MG63 (cell line): ENCODE data around the gene GLO1. TPM values are rescaled to one million over a fixed set of nuclear protein-coding genes. Genes with fewer than 3 reads are reported as not detected.
A peak's percentile ranks its signal among the peaks of the same experiment; 100 is the strongest.

ENCODE experiments used
- DNase-seq: peaks from one replicate; pipeline ENCODE4 v3.0.0-alpha.2; 2020
- H3K27me3 ChIP-seq: fragments of 250-450 bp; sonication (Bioruptor Pico); 2 replicates; pipeline ENCODE4 v1.5.1; 2020; ENCODE audit warnings: mild to moderate bottlenecking, moderate library complexity
- H3K36me3 ChIP-seq: fragments of 250-450 bp; sonication (Bioruptor Pico); 2 replicates; pipeline ENCODE4 v1.5.1; 2020; ENCODE audit warnings: mild to moderate bottlenecking, moderate library complexity
- H3K4me3 ChIP-seq: fragments of 250-450 bp; sonication (Bioruptor Pico); 2 replicates; pipeline ENCODE4 v1.5.1; 2020; ENCODE audit warnings: mild to moderate bottlenecking, moderate library complexity
- H3K9me3 ChIP-seq: fragments of 250-450 bp; sonication (Bioruptor Pico); 2 replicates; pipeline ENCODE4 v1.5.1; 2020; ENCODE audit warnings: mild to moderate bottlenecking, moderate library complexity
- total RNA-seq: library from RNA; depleted of rRNA; stranded (reverse); fragments of >200 nt; shearing (Covaris generic); gene quantifications from 2 replicates; pipeline ENCODE4 v1.2.3, GENCODE V29; 2014; ENCODE audit warnings: low replicate concordance

GLO1 gene
- total RNA-seq, 1 experiment from 2014 or later: 1,483 TPM

DNA sequence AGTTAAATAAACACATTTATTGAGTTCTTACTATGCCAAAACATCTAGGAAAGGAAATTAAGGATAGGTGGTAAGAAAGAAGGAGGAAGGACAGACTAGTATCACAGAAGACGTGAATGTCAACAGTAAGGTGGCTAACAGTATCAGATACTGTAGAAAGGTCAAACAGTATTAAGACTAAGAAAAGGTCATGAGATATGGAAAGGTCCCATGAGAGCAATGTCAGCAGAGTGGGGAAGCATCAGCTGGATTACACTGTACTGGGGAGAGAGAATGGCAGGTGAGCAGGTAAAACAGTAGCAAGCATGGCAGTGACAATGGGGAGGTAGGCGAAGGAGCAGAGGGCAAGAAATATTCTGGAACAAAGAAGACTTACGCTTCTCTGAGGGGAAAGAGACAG is 18.0 kb downstream of the GLO1 start:
- Histone ChIP-seq H3K4me3 (no peak overlapping the region), H3K27me3 (no peaks in the 10 kb centered on the region), H3K36me3 (peaks cover 91% of the 10 kb centered on the region), H3K9me3 (no peaks in the 10 kb centered on the region)
- no peak for DNase-seq

DNA sequence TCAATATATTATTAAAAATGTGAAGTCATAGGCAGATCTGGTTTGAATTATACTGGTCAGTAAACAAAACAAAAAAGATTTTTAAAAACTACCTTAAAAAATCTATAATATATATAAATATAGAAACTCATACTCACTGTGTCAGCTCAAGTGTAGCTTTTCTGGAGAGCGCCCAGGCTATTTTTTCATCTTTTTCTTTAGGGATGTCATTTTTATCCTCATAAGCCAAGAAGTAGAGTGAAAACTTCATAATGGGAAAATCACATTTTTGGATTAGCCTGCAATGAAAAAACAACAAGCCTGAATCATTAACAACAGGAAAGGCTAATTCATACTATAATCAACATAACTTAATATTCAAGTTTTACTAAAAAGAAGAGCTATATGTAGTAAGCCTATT is 18.7 kb downstream of the GLO1 start:
- Histone ChIP-seq H3K9me3 (no peaks in the 10 kb centered on the region), H3K27me3 (no peaks in the 10 kb centered on the region), H3K4me3 (no peak overlapping the region), H3K36me3 (peaks cover 97% of the 10 kb centered on the region)
- no peak for DNase-seq

DNA sequence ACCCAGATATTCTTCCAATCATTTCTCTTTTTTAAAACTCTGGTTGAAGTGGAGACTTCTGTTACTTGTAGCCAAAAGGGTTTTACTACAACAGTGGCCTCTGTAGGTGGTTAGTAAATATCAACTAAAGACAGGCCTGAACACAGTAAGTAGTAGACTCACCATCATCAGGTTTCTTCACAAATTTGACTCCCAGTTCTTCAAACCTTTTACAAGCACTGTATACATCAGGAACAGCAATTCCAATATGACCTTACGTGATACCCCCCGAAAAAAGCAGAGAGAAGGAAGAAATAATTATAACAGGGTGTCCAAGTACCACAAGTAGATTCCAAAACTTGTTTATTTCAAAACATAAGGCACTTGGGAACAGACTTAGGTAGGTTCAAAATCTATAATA is 21.1 kb downstream of the GLO1 start:
- Histone ChIP-seq H3K27me3 (no peaks in the 10 kb centered on the region), H3K4me3 (no peak overlapping the region), H3K36me3 (peaks cover 100% of the 10 kb centered on the region), H3K9me3 (no peaks in the 10 kb centered on the region)
- no peak for DNase-seq

DNA sequence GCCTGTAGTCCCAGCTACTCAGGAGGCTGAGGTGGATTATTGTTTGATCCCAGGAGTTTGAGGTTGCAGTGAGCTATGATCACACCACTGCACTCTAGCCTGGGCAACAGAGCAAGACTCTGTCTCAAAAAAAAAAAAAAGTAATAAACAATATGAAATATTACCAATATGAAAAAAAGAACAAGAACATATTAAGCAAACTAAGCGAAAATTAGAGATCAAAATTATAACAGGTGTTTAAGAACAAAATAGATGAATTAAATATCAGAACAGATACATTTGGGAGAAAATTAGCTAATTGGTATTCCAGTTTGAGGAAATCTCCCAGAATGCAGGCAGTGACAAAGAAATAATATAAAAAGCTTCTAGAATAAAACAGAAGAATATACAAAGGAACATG is 23.3 kb downstream of the GLO1 start:
- H3K4me3 ChIP-seq: no peak overlapping the region
- no peaks in the 10 kb centered on the region for H3K9me3 ChIP-seq
- H3K27me3 ChIP-seq: no peaks in the 10 kb centered on the region
- no peak for DNase-seq
- H3K36me3 ChIP-seq: peaks cover 100% of the 10 kb centered on the region

DNA sequence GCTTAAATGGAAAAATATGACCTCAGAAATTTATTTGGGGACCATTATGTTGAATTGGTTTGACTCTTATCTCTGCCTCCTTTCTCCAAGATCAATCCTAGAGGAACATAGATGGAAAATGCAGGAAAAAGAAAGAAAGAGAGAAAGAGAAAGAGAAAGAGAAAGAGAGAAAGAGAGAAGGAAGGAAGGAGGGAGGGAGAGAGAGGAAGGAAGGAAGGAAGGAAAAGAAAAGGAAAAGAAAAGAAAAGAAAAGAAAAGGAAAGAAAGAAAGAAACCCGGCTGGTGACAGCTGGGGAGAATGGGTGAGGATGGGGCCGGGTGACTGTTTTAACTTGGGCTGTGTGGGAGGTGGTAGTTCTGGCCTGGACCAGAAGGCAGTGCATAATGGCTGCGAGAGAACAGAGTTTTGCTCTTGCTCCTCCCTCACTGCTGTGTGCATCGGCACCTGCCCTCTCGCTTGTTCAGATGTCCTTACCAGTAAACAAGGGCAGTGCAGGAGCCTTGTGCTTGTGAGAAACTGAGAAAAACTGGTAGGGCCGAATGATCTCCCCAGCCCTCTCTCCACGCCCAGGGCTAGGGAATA is 24.7 kb downstream of the GLO1 start:
- H3K4me3 ChIP-seq: no peak overlapping the region
- DNase-seq: no peak
- H3K9me3 ChIP-seq: no peaks in the 10 kb centered on the region
- H3K27me3 ChIP-seq: no peaks in the 10 kb centered on the region
- peaks cover 87% of the 10 kb centered on the region for H3K36me3 ChIP-seq

DNA sequence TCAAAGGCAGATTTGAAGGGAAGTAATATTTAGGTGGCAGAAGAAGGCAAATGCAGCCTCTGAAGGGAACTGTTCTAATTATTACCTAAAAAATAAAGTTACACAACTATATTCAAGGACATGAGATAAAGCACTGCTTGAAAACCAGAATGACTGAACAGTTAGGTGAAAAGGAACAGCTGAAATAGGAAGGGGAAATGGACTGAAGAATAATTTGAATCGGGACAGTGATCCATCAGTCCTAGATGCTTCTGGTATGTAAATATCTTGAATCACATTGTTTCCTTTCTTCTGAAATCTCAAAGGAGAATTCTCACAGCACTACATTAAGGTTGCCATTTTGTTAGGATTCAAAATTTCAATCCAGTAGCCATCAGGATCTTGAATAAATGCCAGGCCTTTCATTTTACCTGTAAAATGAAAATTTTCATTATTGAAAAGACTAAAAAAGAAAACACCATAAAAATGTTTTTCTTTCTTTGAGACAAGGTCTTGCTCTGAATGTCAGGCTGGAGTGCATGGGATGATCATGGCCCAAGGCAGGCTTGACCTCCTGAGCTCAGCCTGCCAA is 25.9 kb downstream of the GLO1 start:
- DNase-seq: no peak

DNA sequence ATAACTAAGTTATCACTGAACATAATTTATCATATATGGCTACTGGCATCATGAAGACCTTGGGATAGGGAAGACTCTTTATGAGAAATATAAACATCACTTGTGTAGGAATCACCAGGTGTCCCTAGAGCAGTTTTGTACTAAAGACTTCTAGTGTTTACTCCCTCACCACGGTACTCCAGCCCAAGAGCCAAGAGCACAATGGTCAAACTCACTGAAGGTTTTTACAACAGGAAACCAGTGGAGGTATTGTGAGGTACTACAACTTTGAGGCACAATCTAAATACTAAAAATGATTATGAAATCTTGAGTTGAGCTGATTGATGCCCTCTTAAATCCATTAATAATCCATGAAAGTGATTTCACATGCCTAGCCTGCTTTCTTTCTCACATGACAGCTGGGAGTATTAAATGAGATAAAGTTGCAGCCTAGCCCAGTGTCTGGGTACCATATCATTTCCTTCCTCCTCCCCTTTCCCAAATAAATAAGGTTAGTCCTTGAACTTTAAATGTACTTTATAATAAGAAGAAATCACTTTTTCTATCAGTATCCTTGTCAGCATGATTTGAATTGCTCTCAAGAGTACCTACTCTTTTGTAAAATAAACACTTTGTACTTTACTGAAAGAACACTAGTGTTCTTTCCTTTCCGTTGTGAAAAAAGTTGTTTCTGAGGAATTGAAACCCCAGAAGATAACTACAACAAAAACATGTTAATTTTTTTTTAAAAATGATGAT is 26.5 kb downstream of the GLO1 start:
- DNase-seq: no peak
- Histone ChIP-seq H3K4me3 (no peak overlapping the region), H3K36me3 (peaks cover 68% of the 10 kb centered on the region), H3K9me3 (no peaks in the 10 kb centered on the region), H3K27me3 (no peaks in the 10 kb centered on the region)

More for the DNA sequence above, 25.9 kb downstream of the GLO1 start:
- Histone ChIP-seq H3K27me3 (no peaks in the 10 kb centered on the region), H3K9me3 (no peaks in the 10 kb centered on the region), H3K36me3 (peaks cover 74% of the 10 kb centered on the region), H3K4me3 (no peak overlapping the region)

DNA sequence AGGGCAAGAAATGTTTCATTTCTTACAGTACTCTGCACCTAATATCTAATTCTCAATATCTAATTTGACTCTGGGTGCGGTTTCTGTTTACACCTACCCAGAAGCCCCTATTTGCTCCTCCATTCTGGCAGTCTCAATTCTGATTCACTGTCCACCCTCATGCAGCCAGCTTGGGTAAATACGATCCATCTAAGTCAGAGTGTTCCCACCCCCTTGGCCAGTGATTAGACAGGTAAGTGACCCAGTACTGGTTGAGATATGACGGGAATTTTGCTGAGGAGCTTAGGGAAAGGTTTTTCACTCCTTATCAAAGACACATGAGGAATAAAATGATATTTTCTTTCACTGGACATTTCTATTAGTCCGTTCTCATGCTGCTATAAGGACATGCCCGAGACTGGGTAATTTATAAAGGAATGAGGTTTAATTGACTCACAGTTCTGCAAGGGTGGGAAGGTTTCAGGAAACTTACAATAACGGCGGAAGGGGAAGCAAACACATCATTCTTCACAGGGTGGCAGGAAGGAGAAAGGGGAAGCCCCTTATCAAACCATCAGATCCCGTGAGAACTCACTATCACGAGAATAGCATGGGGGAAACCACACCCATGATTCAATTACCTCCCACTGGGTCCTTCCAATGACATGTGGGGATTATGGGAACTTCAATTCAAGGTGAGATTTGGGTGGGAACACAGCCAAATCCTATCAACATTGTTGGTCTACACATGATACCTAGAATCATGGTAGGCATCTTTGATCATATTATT is 29.4 kb downstream of the GLO1 start:
- Histone ChIP-seq H3K9me3 (no peaks in the 10 kb centered on the region), H3K4me3 (no peak overlapping the region)
- DNase-seq: no peak

DNA sequence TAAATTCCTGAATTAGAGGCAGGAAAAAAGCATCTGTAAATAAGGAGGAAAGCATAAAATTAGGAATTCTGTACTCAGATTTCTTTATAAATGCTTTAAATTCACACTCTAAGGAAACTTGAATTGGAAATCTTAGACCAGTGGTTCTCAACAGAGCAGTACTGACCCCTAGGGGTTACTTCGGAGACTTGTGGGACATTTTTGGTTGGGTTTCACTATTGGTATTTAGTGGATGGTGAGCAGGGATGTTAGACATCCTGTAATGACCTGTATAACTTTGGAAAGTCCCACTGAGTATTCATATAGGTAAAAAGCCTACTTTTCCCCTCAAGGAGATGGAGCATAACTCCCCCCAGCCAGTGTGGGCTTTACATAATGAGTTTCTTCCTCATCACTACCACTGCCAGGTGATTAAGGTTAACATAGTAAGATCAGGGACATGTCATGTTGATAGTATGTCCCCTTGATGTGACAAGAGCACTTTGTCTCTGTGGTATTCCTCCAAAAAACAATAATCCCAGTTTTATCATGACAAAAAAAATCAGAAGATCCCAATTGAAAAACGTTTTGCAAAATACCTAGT is 31.0 kb downstream of the GLO1 start:
- no peaks in the 10 kb centered on the region for H3K9me3 ChIP-seq
- no peak overlapping the region for H3K4me3 ChIP-seq
- H3K27me3 ChIP-seq: no peaks in the 10 kb centered on the region
- DNase-seq: peak; percentile 59
- peaks cover 24% of the 10 kb centered on the region for H3K36me3 ChIP-seq

More for the DNA sequence above, 29.4 kb downstream of the GLO1 start:
- H3K27me3 ChIP-seq: no peaks in the 10 kb centered on the region
- peaks cover 40% of the 10 kb centered on the region for H3K36me3 ChIP-seq

DNA sequence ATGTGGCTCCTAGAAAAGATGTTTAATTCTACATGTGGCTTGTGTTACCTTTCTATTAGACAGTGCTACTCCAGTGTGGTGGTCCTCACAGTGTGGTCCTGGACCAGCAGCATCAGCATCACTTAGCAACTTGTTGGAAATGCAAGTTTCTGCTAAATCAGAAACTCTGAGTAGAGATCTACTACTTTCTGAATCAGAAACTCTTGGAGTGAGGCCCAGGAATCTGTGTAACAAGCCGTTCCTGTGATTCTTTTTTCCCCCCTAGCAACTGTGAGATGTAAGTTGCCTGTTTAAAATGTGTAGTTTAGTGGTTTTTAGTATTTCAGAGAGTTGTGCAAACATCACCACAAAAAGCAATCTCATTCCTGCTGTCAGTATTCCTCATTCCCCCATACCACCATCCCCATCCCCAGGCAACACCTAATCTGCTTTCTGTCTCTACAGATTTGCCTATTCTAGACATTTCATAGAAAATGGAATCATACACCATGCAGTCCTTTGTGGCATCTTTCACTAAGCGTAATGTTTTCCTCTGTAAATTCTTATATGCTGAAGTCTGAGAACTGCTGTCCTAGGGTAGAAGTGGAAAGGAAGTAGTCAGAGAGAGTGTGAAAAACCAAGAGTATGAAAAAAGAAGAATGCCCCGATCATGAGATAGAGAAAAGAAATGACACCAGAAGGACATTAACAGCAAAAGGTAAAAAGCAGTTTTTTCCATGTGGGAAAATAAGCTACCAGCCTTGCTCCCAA is 44.4 kb downstream of the GLO1 start:
- H3K27me3 ChIP-seq: no peaks in the 10 kb centered on the region
- no peaks in the 10 kb centered on the region for H3K36me3 ChIP-seq
- H3K9me3 ChIP-seq: no peaks in the 10 kb centered on the region
- H3K4me3 ChIP-seq: no peak overlapping the region
- no peak for DNase-seq

DNA sequence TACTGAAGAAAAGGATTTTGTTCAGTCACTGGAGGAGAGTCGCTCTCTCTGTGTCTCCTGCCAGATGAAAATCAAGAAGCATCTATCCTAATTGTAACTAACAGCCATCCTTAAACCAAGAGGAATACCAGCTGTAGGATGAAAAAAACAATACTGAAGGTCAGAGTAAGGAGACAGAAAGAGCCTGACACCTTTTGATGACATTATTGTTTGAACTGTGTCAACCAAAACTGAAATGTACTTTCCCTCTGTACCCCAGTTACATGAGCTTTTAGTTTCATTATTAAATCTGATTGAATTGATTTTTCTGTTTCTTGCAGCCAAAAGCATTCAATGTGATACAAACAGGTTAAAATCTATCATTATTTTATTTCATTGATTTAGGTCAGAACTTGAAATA is 46.0 kb downstream of the GLO1 start:
- no peak for DNase-seq
- H3K4me3 ChIP-seq: no peak overlapping the region
- no peaks in the 10 kb centered on the region for H3K27me3 ChIP-seq
- H3K9me3 ChIP-seq: no peaks in the 10 kb centered on the region
- no peaks in the 10 kb centered on the region for H3K36me3 ChIP-seq

DNA sequence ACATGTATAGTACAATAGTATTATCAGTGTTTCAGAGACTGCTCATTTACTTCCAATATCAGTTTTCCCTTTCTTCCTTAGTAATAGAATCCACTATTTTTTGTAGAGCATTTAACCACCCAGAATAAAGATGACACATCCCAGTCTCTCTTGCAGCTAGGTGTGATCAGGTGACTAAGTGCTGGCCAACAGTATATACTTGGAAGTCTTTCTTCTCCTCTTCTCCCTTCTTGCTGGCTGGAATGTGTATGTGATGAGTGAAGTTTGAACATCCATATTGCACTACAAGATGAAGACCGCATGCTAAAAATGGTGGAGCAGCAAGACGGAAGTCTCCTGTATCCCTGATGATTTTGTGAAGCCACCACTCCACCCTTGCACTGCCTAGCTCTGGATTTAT is 48.7 kb downstream of the GLO1 start:
- no peak overlapping the region for H3K4me3 ChIP-seq
- H3K9me3 ChIP-seq: no peaks in the 10 kb centered on the region
- no peak for DNase-seq
- H3K27me3 ChIP-seq: no peaks in the 10 kb centered on the region
- no peaks in the 10 kb centered on the region for H3K36me3 ChIP-seq

DNA sequence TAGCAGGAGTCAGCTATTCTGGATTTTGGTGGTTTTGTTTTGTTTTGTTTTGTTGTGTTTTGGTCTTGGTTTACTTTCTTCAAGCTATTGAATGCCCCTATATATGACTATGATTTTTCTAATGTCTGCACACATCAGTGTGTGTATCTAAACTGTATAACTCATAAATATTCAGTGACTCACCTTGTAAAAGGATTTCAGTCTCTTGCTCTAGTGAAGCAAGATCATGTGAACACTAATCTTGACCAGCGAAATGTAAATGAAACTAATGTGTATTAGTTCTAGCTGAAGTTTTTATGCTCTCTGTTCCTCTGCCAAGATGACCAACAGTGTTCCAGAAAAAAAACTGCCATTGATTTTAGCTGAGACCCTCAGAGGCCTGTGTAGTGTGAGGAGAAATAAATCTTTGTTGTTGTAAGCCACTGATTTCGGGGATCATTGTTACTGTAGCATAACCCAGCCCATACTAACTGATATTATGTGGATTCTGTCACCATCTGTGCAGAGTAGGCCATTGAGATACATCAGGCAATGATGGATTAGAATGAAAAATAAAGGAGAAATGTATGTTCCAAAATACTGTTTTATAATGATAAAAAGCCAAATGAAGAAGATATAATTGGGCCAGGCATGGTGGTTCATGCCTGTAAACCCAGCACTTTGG is 51.7 kb downstream of the GLO1 start:
- Histone ChIP-seq H3K27me3 (no peaks in the 10 kb centered on the region), H3K4me3 (no peak overlapping the region), H3K36me3 (no peaks in the 10 kb centered on the region), H3K9me3 (no peaks in the 10 kb centered on the region)
- DNase-seq: no peak

DNA sequence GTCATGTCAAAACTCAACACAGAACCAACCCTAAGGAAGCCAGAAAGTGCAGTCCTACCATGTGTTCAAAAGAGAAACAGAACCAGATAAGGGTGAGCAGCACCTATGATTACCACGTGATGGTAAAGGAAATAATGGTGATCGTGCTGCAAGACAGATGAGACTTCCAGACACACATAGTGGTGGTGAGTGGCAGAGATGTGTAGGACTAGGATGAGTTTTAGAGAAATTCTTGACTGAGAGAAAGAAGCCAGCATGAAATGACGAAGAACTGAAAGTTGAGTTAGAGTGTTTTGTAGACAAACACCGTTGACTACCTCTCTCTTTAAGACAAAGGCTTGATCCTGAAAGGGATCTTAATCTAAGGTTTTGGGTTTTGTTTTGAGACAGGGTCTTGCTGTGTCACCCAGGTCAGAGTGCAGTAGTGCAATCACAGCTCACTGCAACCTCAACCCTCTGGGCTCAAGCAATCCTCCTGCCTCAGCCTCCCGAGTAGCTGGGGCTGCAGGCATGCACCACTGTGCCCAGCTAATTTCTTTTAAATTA is 52.7 kb downstream of the GLO1 start:
- DNase-seq: no peak
- no peak overlapping the region for H3K4me3 ChIP-seq

DNA sequence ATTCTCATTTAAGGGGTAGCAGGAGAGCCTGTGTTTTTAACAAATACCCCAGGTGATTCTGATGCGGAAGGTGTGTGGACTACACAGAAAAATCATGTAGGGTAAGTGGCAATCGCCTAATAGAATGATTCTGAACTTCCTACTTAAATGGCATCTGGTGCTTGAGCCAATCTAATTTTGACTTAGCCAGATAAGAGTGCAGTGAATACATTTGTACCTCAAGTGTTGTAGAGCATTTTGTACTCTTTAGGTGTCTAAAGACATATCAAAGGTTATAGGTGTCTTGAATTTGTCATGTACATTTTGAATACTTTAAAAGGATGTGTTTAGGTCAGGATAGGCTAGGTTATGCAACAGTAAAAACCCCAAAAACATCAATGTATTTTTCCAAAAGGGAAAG is 53.2 kb downstream of the GLO1 start:
- no peak for DNase-seq

More for the DNA sequence above, 52.7 kb downstream of the GLO1 start:
- H3K36me3 ChIP-seq: no peaks in the 10 kb centered on the region
- H3K27me3 ChIP-seq: no peaks in the 10 kb centered on the region
- H3K9me3 ChIP-seq: no peaks in the 10 kb centered on the region

DNA sequence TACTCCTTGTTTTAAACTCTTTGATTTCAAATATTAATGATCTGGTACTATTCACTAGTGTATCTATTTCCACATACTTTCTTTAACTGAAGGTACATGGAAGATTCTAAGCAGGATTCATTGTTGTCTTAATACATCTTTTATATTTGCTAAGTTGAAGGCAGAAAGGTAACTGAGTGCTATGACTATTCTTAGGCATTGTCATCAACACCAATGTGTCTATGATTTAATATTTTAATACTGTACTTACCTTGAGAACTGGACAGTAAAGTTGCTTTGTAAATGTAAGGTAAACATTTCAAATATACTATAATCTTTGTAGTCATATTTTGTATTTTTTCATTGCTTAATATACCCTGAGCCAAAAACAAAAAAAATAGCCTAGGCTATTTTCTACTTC is 54.3 kb downstream of the GLO1 start:
- Histone ChIP-seq H3K36me3 (no peaks in the 10 kb centered on the region), H3K9me3 (no peaks in the 10 kb centered on the region), H3K27me3 (no peaks in the 10 kb centered on the region), H3K4me3 (no peak overlapping the region)
- no peak for DNase-seq

More for the DNA sequence above, 53.2 kb downstream of the GLO1 start:
- Histone ChIP-seq H3K27me3 (no peaks in the 10 kb centered on the region), H3K4me3 (no peak overlapping the region), H3K36me3 (no peaks in the 10 kb centered on the region), H3K9me3 (no peaks in the 10 kb centered on the region)
